ENCODE results near the gene TRIP13. TPM values are rescaled to one million over a fixed set of nuclear protein-coding genes. Genes with fewer than 3 reads are reported as not detected.

The TRIP13 gene
- total and polyA plus RNA-seq, 2 experiments from 2014 or later, result 42.5 to 44.8 TPM

DNA sequence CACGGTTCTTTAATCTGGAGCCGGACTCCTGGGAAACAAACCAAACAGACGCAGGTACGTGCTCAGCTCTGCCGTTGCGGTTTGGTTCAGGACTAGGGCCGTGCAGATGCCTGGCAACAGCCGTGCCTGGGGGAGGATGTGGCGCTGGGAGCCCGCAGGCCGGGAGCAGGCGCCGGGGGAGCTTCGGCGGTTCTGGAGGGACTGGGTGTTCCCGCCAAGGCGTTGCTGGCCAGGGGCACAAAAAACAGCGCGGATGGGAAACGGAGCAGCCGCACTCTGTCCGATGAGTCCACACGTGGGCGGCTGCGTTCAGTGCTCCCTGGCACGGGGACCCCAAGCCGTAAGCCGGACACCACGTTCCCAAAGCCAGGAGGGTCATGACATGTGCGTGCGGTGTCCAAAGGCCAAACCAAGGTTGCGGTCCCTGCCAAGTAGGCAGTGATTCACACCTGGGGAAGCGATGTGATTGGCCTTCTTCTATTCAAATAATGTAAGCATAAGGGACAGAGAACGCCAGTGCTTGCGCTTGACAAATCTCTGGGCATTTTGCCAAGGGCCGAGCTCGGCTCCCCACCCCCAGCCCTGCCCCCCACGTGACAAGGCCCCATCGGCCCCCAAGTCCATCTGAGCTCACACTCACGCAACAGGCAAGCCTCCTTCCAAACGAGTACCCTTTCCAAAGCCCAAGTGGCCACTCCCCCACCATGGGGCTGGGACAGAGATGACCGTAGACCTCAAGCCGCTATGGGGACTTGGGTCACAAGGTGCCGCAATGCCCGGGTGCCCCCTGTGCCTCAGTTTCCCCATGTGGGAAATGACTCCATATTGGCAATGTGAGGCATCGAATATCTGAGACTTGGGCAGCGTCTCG is 66.3 kb downstream of the TRIP13 start:
- Histone ChIP-seq H3K4me1 (ENCODE audit: insufficient read depth) (no peaks in the 10 kb centered on the region; the same call in 1 of the 2 replicates), H3K27me3 (ENCODE audit: insufficient read depth) (no peaks in the 10 kb centered on the region), H3K79me2 (replicated peaks; ENCODE audit: insufficient read depth) (no peaks in the 10 kb centered on the region), H3K9me2 (ENCODE audit: insufficient read depth) (no peaks in the 10 kb centered on the region), H3F3A (replicated peaks; ENCODE audit: low read depth) (no peaks in the 10 kb centered on the region), H3K27ac (ENCODE audit: low read depth) (no peak overlapping the region), H4K20me1 (replicated peaks; ENCODE audit: insufficient read depth) (no peaks in the 10 kb centered on the region), H3K4me2 (no peak overlapping the region), H3K36me3 (ENCODE audit: insufficient read depth) (no peaks in the 10 kb centered on the region), H2AFZ (no peak overlapping the region), H3K4me3 (no peak overlapping the region)
- peaks cover 6% of the 10 kb centered on the region for H3K27me3 Mint-ChIP-seq (ENCODE audit: insufficient read depth, low read depth, poor library complexity)
- H3K27ac Mint-ChIP-seq, result no peak overlapping the region
- H3K36me3 Mint-ChIP-seq (ENCODE audit: low read depth), result no peaks in the 10 kb centered on the region
- 0 out of 3 replicates have a peak, but pooled peaks cover 3% of the 10 kb centered on the region for H3K4me1 Mint-ChIP-seq
- no peak for DNase-seq (ENCODE audit: low spot score)
- ATAC-seq, result peak; percentile 14; the same call in 1 of the 3 replicates
- no peaks in the 10 kb centered on the region for H3K9me3 Mint-ChIP-seq
- TF ChIP-seq, protein P1, sequence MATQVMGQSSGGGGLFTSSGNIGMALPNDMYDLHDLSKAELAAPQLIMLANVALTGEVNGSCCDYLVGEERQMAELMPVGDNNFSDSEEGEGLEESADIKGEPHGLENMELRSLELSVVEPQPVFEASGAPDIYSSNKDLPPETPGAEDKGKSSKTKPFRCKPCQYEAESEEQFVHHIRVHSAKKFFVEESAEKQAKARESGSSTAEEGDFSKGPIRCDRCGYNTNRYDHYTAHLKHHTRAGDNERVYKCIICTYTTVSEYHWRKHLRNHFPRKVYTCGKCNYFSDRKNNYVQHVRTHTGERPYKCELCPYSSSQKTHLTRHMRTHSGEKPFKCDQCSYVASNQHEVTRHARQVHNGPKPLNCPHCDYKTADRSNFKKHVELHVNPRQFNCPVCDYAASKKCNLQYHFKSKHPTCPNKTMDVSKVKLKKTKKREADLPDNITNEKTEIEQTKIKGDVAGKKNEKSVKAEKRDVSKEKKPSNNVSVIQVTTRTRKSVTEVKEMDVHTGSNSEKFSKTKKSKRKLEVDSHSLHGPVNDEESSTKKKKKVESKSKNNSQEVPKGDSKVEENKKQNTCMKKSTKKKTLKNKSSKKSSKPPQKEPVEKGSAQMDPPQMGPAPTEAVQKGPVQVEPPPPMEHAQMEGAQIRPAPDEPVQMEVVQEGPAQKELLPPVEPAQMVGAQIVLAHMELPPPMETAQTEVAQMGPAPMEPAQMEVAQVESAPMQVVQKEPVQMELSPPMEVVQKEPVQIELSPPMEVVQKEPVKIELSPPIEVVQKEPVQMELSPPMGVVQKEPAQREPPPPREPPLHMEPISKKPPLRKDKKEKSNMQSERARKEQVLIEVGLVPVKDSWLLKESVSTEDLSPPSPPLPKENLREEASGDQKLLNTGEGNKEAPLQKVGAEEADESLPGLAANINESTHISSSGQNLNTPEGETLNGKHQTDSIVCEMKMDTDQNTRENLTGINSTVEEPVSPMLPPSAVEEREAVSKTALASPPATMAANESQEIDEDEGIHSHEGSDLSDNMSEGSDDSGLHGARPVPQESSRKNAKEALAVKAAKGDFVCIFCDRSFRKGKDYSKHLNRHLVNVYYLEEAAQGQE (IDR thresholded peaks at IDR 0.05; ENCODE audit: unreplicated experiment), result no peak
- TF ChIP-seq, protein P2, sequence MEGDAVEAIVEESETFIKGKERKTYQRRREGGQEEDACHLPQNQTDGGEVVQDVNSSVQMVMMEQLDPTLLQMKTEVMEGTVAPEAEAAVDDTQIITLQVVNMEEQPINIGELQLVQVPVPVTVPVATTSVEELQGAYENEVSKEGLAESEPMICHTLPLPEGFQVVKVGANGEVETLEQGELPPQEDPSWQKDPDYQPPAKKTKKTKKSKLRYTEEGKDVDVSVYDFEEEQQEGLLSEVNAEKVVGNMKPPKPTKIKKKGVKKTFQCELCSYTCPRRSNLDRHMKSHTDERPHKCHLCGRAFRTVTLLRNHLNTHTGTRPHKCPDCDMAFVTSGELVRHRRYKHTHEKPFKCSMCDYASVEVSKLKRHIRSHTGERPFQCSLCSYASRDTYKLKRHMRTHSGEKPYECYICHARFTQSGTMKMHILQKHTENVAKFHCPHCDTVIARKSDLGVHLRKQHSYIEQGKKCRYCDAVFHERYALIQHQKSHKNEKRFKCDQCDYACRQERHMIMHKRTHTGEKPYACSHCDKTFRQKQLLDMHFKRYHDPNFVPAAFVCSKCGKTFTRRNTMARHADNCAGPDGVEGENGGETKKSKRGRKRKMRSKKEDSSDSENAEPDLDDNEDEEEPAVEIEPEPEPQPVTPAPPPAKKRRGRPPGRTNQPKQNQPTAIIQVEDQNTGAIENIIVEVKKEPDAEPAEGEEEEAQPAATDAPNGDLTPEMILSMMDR (conservative IDR thresholded peaks at IDR 0.05; ENCODE audit: low read depth in 2 of 2), result no peak
- no peak overlapping the region for H3K4me3 Mint-ChIP-seq

DNA sequence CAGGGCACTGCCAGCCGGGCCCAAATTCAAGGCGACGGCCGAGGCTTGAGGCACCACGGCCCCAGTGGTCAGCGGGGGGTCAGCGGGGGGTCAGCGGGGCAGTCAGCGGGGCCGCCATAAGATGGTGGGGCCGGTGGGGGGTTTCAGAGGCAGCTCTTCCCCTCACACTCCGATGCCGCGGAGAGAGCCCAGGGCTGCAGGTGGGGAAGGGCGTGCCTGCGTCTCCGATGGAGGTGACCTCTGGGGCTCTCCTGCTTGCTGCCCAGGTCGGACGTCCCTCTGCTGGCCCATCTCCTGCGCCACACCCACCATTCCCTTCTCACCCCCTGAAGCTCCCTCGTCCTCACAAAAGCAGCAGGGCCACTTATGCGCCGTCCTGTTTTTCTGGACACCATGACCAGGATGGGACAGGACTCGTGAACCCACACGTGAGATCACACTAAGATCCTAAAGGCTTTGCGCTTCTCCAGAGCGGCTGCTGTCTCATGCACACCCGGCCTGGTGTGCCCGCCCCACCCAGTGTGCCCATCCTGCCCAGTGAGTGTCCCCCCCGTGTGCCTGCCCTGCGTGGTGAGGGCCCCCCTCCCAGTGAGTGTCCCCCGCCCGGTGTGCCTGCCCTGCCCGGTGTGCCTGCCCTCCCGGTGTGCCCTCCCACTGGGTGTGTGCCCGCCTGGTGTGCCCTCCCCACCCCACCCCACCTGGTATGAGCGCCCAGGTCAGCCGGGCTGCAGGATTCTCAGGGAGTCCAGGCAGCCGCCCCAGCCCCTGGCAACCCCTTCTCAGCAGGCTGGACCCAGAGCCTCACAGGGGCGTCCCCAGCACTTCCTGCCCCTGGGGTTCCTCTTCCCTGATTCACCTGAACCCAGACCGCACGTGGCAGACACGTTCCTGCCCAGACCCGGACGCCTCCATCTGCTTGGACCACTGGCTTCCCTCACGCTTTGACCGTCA is 67.2 kb downstream of the TRIP13 start:
- Histone ChIP-seq H3K4me1 (ENCODE audit: insufficient read depth) (no peaks in the 10 kb centered on the region; the same call in 1 of the 2 replicates), H3K79me2 (replicated peaks; ENCODE audit: insufficient read depth) (no peaks in the 10 kb centered on the region), H3F3A (replicated peaks; ENCODE audit: low read depth) (no peaks in the 10 kb centered on the region), H4K20me1 (replicated peaks; ENCODE audit: insufficient read depth) (no peaks in the 10 kb centered on the region), H3K27ac (ENCODE audit: low read depth) (no peak overlapping the region), H2AFZ (no peak overlapping the region), H3K27me3 (ENCODE audit: insufficient read depth) (no peaks in the 10 kb centered on the region), H3K4me2 (no peak overlapping the region), H3K4me3 (no peak overlapping the region), H3K9me2 (ENCODE audit: insufficient read depth) (no peaks in the 10 kb centered on the region), H3K36me3 (ENCODE audit: insufficient read depth) (no peaks in the 10 kb centered on the region)
- no peaks in the 10 kb centered on the region for H3K36me3 Mint-ChIP-seq (ENCODE audit: low read depth)
- no peak for DNase-seq (ENCODE audit: low spot score)
- ATAC-seq, result no peak
- H3K27ac Mint-ChIP-seq, result no peak overlapping the region
- H3K4me3 Mint-ChIP-seq, result no peak overlapping the region
- H3K27me3 Mint-ChIP-seq (ENCODE audit: insufficient read depth, low read depth, poor library complexity), result peaks cover 9% of the 10 kb centered on the region
- 0 out of 3 replicates have a peak, but pooled peaks cover 3% of the 10 kb centered on the region for H3K4me1 Mint-ChIP-seq
- no peaks in the 10 kb centered on the region for H3K9me3 Mint-ChIP-seq
- no peak for TF ChIP-seq ZNF331 (CRISPR knock-in tag; IDR thresholded peaks at IDR 0.05; ENCODE audit: low read depth)
- TF ChIP-seq, protein P3, sequence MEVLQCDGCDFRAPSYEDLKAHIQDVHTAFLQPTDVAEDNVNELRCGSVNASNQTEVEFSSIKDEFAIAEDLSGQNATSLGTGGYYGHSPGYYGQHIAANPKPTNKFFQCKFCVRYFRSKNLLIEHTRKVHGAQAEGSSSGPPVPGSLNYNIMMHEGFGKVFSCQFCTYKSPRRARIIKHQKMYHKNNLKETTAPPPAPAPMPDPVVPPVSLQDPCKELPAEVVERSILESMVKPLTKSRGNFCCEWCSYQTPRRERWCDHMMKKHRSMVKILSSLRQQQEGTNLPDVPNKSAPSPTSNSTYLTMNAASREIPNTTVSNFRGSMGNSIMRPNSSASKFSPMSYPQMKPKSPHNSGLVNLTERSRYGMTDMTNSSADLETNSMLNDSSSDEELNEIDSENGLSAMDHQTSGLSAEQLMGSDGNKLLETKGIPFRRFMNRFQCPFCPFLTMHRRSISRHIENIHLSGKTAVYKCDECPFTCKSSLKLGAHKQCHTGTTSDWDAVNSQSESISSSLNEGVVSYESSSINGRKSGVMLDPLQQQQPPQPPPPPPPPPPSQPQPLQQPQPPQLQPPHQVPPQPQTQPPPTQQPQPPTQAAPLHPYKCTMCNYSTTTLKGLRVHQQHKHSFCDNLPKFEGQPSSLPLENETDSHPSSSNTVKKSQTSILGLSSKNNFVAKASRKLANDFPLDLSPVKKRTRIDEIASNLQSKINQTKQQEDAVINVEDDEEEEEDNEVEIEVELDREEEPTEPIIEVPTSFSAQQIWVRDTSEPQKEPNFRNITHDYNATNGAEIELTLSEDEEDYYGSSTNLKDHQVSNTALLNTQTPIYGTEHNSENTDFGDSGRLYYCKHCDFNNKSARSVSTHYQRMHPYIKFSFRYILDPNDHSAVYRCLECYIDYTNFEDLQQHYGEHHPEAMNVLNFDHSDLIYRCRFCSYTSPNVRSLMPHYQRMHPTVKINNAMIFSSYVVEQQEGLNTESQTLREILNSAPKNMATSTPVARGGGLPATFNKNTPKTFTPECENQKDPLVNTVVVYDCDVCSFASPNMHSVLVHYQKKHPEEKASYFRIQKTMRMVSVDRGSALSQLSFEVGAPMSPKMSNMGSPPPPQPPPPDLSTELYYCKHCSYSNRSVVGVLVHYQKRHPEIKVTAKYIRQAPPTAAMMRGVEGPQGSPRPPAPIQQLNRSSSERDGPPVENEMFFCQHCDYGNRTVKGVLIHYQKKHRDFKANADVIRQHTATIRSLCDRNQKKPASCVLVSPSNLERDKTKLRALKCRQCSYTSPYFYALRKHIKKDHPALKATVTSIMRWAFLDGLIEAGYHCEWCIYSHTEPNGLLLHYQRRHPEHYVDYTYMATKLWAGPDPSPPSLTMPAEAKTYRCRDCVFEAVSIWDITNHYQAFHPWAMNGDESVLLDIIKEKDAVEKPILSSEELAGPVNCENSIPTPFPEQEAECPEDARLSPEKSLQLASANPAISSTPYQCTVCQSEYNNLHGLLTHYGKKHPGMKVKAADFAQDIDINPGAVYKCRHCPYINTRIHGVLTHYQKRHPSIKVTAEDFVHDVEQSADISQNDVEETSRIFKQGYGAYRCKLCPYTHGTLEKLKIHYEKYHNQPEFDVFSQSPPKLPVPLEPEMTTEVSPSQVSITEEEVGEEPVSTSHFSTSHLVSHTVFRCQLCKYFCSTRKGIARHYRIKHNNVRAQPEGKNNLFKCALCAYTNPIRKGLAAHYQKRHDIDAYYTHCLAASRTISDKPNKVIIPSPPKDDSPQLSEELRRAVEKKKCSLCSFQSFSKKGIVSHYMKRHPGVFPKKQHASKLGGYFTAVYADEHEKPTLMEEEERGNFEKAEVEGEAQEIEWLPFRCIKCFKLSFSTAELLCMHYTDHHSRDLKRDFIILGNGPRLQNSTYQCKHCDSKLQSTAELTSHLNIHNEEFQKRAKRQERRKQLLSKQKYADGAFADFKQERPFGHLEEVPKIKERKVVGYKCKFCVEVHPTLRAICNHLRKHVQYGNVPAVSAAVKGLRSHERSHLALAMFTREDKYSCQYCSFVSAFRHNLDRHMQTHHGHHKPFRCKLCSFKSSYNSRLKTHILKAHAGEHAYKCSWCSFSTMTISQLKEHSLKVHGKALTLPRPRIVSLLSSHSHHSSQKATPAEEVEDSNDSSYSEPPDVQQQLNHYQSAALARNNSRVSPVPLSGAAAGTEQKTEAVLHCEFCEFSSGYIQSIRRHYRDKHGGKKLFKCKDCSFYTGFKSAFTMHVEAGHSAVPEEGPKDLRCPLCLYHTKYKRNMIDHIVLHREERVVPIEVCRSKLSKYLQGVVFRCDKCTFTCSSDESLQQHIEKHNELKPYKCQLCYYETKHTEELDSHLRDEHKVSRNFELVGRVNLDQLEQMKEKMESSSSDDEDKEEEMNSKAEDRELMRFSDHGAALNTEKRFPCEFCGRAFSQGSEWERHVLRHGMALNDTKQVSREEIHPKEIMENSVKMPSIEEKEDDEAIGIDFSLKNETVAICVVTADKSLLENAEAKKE (CRISPR knock-in tag; IDR thresholded peaks at IDR 0.05), result no peak
- TF ChIP-seq STAT1 (IDR thresholded peaks at IDR 0.05; ENCODE audit: unreplicated experiment), result no peak
